SK-N-SH (cell line): ENCODE measurements around the gene MBD2. TPM values are rescaled to one million over a fixed set of nuclear protein-coding genes. Genes with fewer than 3 reads are reported as not detected.

Source experiments
- CTCF ChIA-PET: fragments of 300-600, 350-600 bp; formaldehyde crosslinking; extraction: SDS; loops from one replicate; lab custom pipeline; 2021; lab: Yijun Ruan, JAX
- POLR2A ChIA-PET: fragments of 350-600 bp; sonication (Branson Sonifier 250); formaldehyde crosslinking; extraction: SDS; loops from one replicate; lab custom pipeline; 2020; ENCODE audit warnings: antibody characterized with exemption, inconsistent platforms; lab: Yijun Ruan, JAX
- DNase-seq: peaks from one replicate; pipeline ENCODE4 v3.0.0; 2012
- H2AFZ ChIP-seq: fragments of 200-600 bp; sonication (generic); 2 replicates; pipeline ENCODE4 v1.8.1; 2016; ENCODE audit warnings: antibody characterized with exemption, mild to moderate bottlenecking, low read depth
- H3F3A ChIP-seq: fragments of 200-600 bp; sonication (generic); replicated peaks from 2 replicates; pipeline ENCODE3; 2016; ENCODE audit warnings: antibody characterized with exemption, mild to moderate bottlenecking; ENCODE audit not compliant: insufficient read depth
- H3K27ac ChIP-seq, 2 experiments: fragments of 200-500 bp in 1 of 2; fragments of 200-600 bp in 1 of 2; sonication (Bioruptor generic) in 1 of 2; sonication (generic), shearing (Covaris generic) in 1 of 2; 2 replicates each; pipeline versions ENCODE4 v1.5.1 to v1.6.1; 2014 to 2016; ENCODE audit warnings: low read depth in 2 of 2, inconsistent platforms in 1 of 2, low read length in 1 of 2, mild to moderate bottlenecking in 1 of 2, mixed read lengths in 1 of 2
- H3K27me3 ChIP-seq: fragments of 200-600 bp; sonication (generic), shearing (Covaris generic); 2 replicates; pipeline ENCODE4 v1.6.1; 2016; ENCODE audit warnings: mixed run types; ENCODE audit not compliant: insufficient read depth
- H3K36me3 ChIP-seq, 2 experiments: fragments of 200-500 bp in 1 of 2; fragments of 200-600 bp in 1 of 2; sonication (Bioruptor generic) in 1 of 2; sonication (generic) in 1 of 2; replicated peaks in 1 of 2; 2 replicates each; pipeline versions ENCODE3 to v1.5.1; 2014 to 2016; ENCODE audit warnings: low read length in 1 of 2, mild to moderate bottlenecking in 1 of 2; ENCODE audit not compliant: insufficient read depth in 2 of 2, control insufficient read depth in 1 of 2
- H3K4me1 ChIP-seq, 2 experiments: fragments of 200-500 bp in 1 of 2; fragments of 200-600 bp in 1 of 2; sonication (Bioruptor generic) in 1 of 2; sonication (generic), shearing (Covaris generic) in 1 of 2; 2 replicates each; pipeline versions ENCODE4 v1.5.1 to v1.6.1; 2014 to 2016; ENCODE audit warnings: low read depth in 1 of 2, low read length in 1 of 2, mixed run types in 1 of 2; ENCODE audit not compliant: insufficient read depth in 2 of 2, control insufficient read depth in 1 of 2
- H3K4me2 ChIP-seq: fragments of 200-600 bp; sonication (generic), shearing (Covaris generic); 2 replicates; pipeline ENCODE4 v1.6.1; 2017; ENCODE audit warnings: mixed run types
- H3K4me3 ChIP-seq, 2 experiments: fragments of 200-500 bp in 1 of 2; fragments of 200-600 bp in 1 of 2; sonication (Bioruptor generic) in 1 of 2; sonication (generic), shearing (Covaris generic) in 1 of 2; 2 replicates each; pipeline versions ENCODE4 v1.5.1 to v1.8.1; 2014 to 2016; ENCODE audit warnings: low read depth in 2 of 2, inconsistent platforms in 1 of 2, low read length in 1 of 2, mild to moderate bottlenecking in 1 of 2, mixed read lengths in 1 of 2, moderate library complexity in 1 of 2
- H3K79me2 ChIP-seq: fragments of 200-600 bp; sonication (generic); 2 replicates; pipeline ENCODE4 v1.8.1; 2017; ENCODE audit warnings: mild to moderate bottlenecking; ENCODE audit not compliant: insufficient read depth
- H3K9ac ChIP-seq: fragments of 200-600 bp; sonication (generic); 2 replicates; pipeline ENCODE4 v1.6.1; 2017; ENCODE audit warnings: mixed run types
- H3K9me2 ChIP-seq: fragments of 200-600 bp; sonication (generic); 2 replicates; pipeline ENCODE4 v1.6.1; 2017; ENCODE audit warnings: mixed run types
- H3K9me3 ChIP-seq: fragments of 200-600 bp; sonication (generic); 2 replicates; pipeline ENCODE4 v1.6.1; 2017; ENCODE audit warnings: mixed run types, mild to moderate bottlenecking, moderate library complexity
- H4K20me1 ChIP-seq: fragments of 200-600 bp; sonication (generic); 2 replicates; pipeline ENCODE4 v1.6.1; 2017; ENCODE audit warnings: mild to moderate bottlenecking, mixed run types; ENCODE audit not compliant: insufficient read depth
- CHD2 ChIP-seq: fragments of 150-350 bp; IDR thresholded peaks from 2 replicates; pipeline ENCODE4 v1.6.1; 2018; ENCODE audit warnings: low read length; ENCODE audit not compliant: partially characterized antibody
- CTCF ChIP-seq: fragments of 200-600 bp; sonication (generic); IDR thresholded peaks from 2 replicates; pipeline ENCODE4 v1.6.1; 2017; ENCODE audit warnings: antibody characterized with exemption, mild to moderate bottlenecking, moderate library complexity
- ELF1 ChIP-seq: IDR thresholded peaks from 2 replicates; pipeline ENCODE4 v1.4.0; 2012
- FOXM1 ChIP-seq: IDR thresholded peaks from 2 replicates; pipeline ENCODE4 v1.4.0; 2012; ENCODE audit warnings: low read depth, mild to moderate bottlenecking
- GATA2 ChIP-seq: sonication (generic); formaldehyde crosslinking; IDR thresholded peaks from 2 replicates; pipeline ENCODE4 v1.5.0; 2020; ENCODE audit warnings: mild to moderate bottlenecking, missing genetic modification reagents
- IRF3 ChIP-seq: fragments of 150-350 bp; IDR thresholded peaks from 2 replicates; pipeline ENCODE4 v1.6.1; 2016; ENCODE audit warnings: mild to moderate bottlenecking, low read depth, low read length
- JUND ChIP-seq: IDR thresholded peaks from 2 replicates; pipeline ENCODE4 v1.4.0; 2012
- MEF2A ChIP-seq: IDR thresholded peaks from 2 replicates; pipeline ENCODE4 v1.4.0; 2012; ENCODE audit warnings: low read depth, borderline replicate concordance
- MXI1 ChIP-seq: IDR thresholded peaks from 2 replicates; pipeline ENCODE4 v1.6.1; 2012; ENCODE audit warnings: mild to moderate bottlenecking, low read depth, low read length, improper control_type of control experiment
- NRF1 ChIP-seq: IDR thresholded peaks from 2 replicates; pipeline ENCODE4 v1.6.1; 2012; ENCODE audit warnings: low read depth, mild to moderate bottlenecking, low read length
- RAD21 ChIP-seq: IDR thresholded peaks from 2 replicates; pipeline ENCODE4 v1.6.1; 2012; ENCODE audit warnings: mild to moderate bottlenecking, low read length
- RCOR1 ChIP-seq: fragments of 150-350 bp; IDR thresholded peaks from 2 replicates; pipeline ENCODE4 v1.6.1; 2017; ENCODE audit warnings: antibody characterized with exemption, low read length
- RXRA ChIP-seq: IDR thresholded peaks from 2 replicates; pipeline ENCODE4 v1.4.0; 2012; ENCODE audit warnings: low read depth, mild to moderate bottlenecking, borderline replicate concordance
- SIN3A ChIP-seq: IDR thresholded peaks from 2 replicates; pipeline ENCODE4 v1.6.1; 2012; ENCODE audit warnings: low read depth, mild to moderate bottlenecking, low read length, moderate library complexity, borderline replicate concordance
- TEAD4 ChIP-seq: IDR thresholded peaks from 2 replicates; pipeline ENCODE4 v1.4.0; 2012; ENCODE audit warnings: mild to moderate bottlenecking, borderline replicate concordance; ENCODE audit not compliant: insufficient read depth
- USF2 ChIP-seq: fragments of 150-350 bp; IDR thresholded peaks from 2 replicates; pipeline ENCODE4 v1.6.1; 2017; ENCODE audit warnings: antibody characterized with exemption, low read length, low read depth, borderline replicate concordance
- YY1 ChIP-seq: IDR thresholded peaks from 2 replicates; pipeline ENCODE4 v1.4.0; 2012; ENCODE audit warnings: low read depth, mild to moderate bottlenecking
- ZBTB33 ChIP-seq: IDR thresholded peaks from 2 replicates; pipeline ENCODE4 v1.4.0; 2012; ENCODE audit warnings: low read depth, borderline replicate concordance
- WGBS: methylation state at CpG from one replicate; pipeline ENCODE4 v1.1.6; 2017; ENCODE audit warnings: low lambda C conversion rate; 5-methylcytosine and 5-hydroxymethylcytosine counted together
- polyA plus RNA-seq, 3 experiments: library from polyadenylated mRNA; depleted of rRNA; stranded (reverse); fragments of >200 nt; gene quantifications; 2 replicates each; pipeline ENCODE4 v1.2.3, GENCODE V29; 2012

The MBD2 gene
- polyA plus RNA-seq, 1 of the 3 experiments (the other 2 are of a cell fraction): 12.5 TPM

- TF ChIP-seq RAD21: no peak
Measured at GRCh38 chr18:54181856-54182602, 42.4 kb downstream of the MBD2 start (continued).

- H3K9me2 ChIP-seq: no peaks in the 10 kb centered on the region
- H3K9ac ChIP-seq: no peak overlapping the region
- ChIA-PET POLR2A (no interaction called here), CTCF (no interaction called here)
- H2AFZ ChIP-seq: no peak overlapping the region
- H3K4me3 ChIP-seq: no peak overlapping the region
- no peaks in the 10 kb centered on the region for H3F3A ChIP-seq
- H3K27ac ChIP-seq: no peak overlapping the region
- 100% methylated on average over 1 of the region's 1 CpG for WGBS
- no peaks in the 10 kb centered on the region for H3K4me1 ChIP-seq
- H3K9me3 ChIP-seq: no peaks in the 10 kb centered on the region
- no peaks in the 10 kb centered on the region; the same call in none of the 2 replicates for H4K20me1 ChIP-seq
- TF ChIP-seq TEAD4 (no peak), USF2 (no peak), SIN3A (no peak), FOXM1 (no peak), MXI1 (no peak), JUND (no peak), CHD2 (no peak), GATA2 (CRISPR knock-in tag) (no peak), MEF2A (no peak), RXRA (no peak), YY1 (no peak)
- TF ChIP-seq, all 33 proteins: peak for 0
- peaks cover 6 to 7% of the 10 kb centered on the region in 2 experiments for H3K36me3 ChIP-seq
- peaks cover 62% of the 10 kb centered on the region for H3K79me2 ChIP-seq
- no peak overlapping the region for H3K4me2 ChIP-seq
- no peak for DNase-seq
- H3K27me3 ChIP-seq: no peaks in the 10 kb centered on the region
Measured at GRCh38 chr18:54173980-54174630, 50.4 kb downstream of the MBD2 start.

- H3K4me2 ChIP-seq: no peak overlapping the region
- H3K27ac ChIP-seq: no peak overlapping the region
- H3K9ac ChIP-seq: no peak overlapping the region
- H3K79me2 ChIP-seq: peaks cover 58% of the 10 kb centered on the region
- H3K9me3 ChIP-seq: no peaks in the 10 kb centered on the region
- peaks cover 3 to 6% of the 10 kb centered on the region in 2 experiments for H3K36me3 ChIP-seq
- ChIA-PET CTCF (no interaction called here), POLR2A (no interaction called here)
- WGBS: 93% methylated on average over 2 of the region's 2 CpGs
- H3K4me3 ChIP-seq: no peak overlapping the region
- H3F3A ChIP-seq: no peaks in the 10 kb centered on the region
- H3K4me1 ChIP-seq: no peaks in the 10 kb centered on the region
- no peak for DNase-seq
- H2AFZ ChIP-seq: no peak overlapping the region
- TF ChIP-seq IRF3 (no peak), CTCF (no peak), ELF1 (no peak), RCOR1 (no peak), NRF1 (no peak), USF2 (no peak), ZBTB33 (no peak), MEF2A (no peak)
- TF ChIP-seq, all 33 proteins: peak for 0
- no peaks in the 10 kb centered on the region; the same call in none of the 2 replicates for H4K20me1 ChIP-seq
- no peaks in the 10 kb centered on the region for H3K9me2 ChIP-seq
- no peaks in the 10 kb centered on the region for H3K27me3 ChIP-seq
Measured at GRCh38 chr18:54173250-54173649, 51.2 kb downstream of the MBD2 start.
